Activated CD8-positive, alpha-beta T cell treated with anti-CD3 and anti-CD28 coated beads for 36 hours (primary cell): ENCODE measurements around the gene EXT2. TPM values are rescaled to one million over a fixed set of nuclear protein-coding genes. Genes with fewer than 3 reads are reported as not detected.

ENCODE experiments used
- ATAC-seq: fragments of 200-7000 bp; cut with Tn5 transposase; one replicate; pipeline ENCODE4 v1.10.0; 2021; ENCODE audit warnings: mild to moderate bottlenecking, moderate library complexity
- CTCF ChIA-PET: fragments of 350-600 bp; sonication (Branson Sonifier 250); formaldehyde crosslinking; loops from one replicate; lab custom pipeline; 2021; ENCODE audit warnings: antibody characterized with exemption; lab: Charles Lee
- POLR2A ChIA-PET: fragments of 350-600 bp; sonication (Branson Sonifier 250); formaldehyde crosslinking; loops from one replicate; lab custom pipeline; 2021; ENCODE audit warnings: antibody characterized with exemption; lab: Charles Lee
- DNase-seq: peaks from one replicate; pipeline ENCODE4 v3.0.0-alpha.2; 2020
- H3K27ac Mint-ChIP-seq: one replicate; pipeline ENCODE4 v1.8.0; 2021; ENCODE audit warnings: mild to moderate bottlenecking, mixed read lengths
- H3K27me3 Mint-ChIP-seq: one replicate; pipeline ENCODE4 v1.8.0; 2021; ENCODE audit warnings: mixed read lengths
- H3K36me3 Mint-ChIP-seq: one replicate; pipeline ENCODE4 v1.8.0; 2021; ENCODE audit warnings: low read depth, mixed read lengths
- H3K4me1 Mint-ChIP-seq: one replicate; pipeline ENCODE4 v1.8.0; 2021; ENCODE audit warnings: low read depth, mixed read lengths
- H3K4me3 Mint-ChIP-seq: one replicate; pipeline ENCODE4 v1.8.0; 2021; ENCODE audit warnings: mild to moderate bottlenecking, moderate library complexity, mixed read lengths
- H3K9me3 Mint-ChIP-seq: one replicate; pipeline ENCODE4 v1.8.0; 2021; ENCODE audit warnings: mixed read lengths
- intact Hi-C: fragments of 100-400 bp; cut with micrococcal nuclease; formaldehyde crosslinking; loops from one replicate; pipeline ENCODE4 v1.10.0; 2022
- total RNA-seq, 2 experiments: library from RNA; stranded (reverse); gene quantifications; one replicate each; pipeline ENCODE4 v1.2.3, GENCODE V29; 2021
- TF ChIP-seq, protein P1 (sequence below): fragments of 200-600 bp; IDR thresholded peaks from one replicate; pipeline ENCODE4 v1.8.0; 2022; ENCODE audit warnings: antibody characterized with exemption, mild to moderate bottlenecking

Gene EXT2
- total RNA-seq, 2 experiments from 2014 or later, result 20.0 to 20.2 TPM

- no peaks in the 10 kb centered on the region for H3K4me1 Mint-ChIP-seq
- ATAC-seq (no peak), DNase-seq (no peak)
- CTCF ChIA-PET, result no interaction called here
- H3K4me3 Mint-ChIP-seq, result no peak overlapping the region
- no peaks in the 10 kb centered on the region for H3K27me3 Mint-ChIP-seq
- TF ChIP-seq, protein P1, sequence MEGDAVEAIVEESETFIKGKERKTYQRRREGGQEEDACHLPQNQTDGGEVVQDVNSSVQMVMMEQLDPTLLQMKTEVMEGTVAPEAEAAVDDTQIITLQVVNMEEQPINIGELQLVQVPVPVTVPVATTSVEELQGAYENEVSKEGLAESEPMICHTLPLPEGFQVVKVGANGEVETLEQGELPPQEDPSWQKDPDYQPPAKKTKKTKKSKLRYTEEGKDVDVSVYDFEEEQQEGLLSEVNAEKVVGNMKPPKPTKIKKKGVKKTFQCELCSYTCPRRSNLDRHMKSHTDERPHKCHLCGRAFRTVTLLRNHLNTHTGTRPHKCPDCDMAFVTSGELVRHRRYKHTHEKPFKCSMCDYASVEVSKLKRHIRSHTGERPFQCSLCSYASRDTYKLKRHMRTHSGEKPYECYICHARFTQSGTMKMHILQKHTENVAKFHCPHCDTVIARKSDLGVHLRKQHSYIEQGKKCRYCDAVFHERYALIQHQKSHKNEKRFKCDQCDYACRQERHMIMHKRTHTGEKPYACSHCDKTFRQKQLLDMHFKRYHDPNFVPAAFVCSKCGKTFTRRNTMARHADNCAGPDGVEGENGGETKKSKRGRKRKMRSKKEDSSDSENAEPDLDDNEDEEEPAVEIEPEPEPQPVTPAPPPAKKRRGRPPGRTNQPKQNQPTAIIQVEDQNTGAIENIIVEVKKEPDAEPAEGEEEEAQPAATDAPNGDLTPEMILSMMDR, result no peak
- peaks cover 2% of the 10 kb centered on the region for H3K9me3 Mint-ChIP-seq
- POLR2A ChIA-PET, result no interaction called here
- intact Hi-C loops, result no loop called here
- H3K27ac Mint-ChIP-seq, result no peak overlapping the region
- H3K36me3 Mint-ChIP-seq, result peaks cover 19% of the 10 kb centered on the region
These were observed 122.0 kb downstream of the EXT2 start for GRCh38 chr11:44217432-44217831.

DNA sequence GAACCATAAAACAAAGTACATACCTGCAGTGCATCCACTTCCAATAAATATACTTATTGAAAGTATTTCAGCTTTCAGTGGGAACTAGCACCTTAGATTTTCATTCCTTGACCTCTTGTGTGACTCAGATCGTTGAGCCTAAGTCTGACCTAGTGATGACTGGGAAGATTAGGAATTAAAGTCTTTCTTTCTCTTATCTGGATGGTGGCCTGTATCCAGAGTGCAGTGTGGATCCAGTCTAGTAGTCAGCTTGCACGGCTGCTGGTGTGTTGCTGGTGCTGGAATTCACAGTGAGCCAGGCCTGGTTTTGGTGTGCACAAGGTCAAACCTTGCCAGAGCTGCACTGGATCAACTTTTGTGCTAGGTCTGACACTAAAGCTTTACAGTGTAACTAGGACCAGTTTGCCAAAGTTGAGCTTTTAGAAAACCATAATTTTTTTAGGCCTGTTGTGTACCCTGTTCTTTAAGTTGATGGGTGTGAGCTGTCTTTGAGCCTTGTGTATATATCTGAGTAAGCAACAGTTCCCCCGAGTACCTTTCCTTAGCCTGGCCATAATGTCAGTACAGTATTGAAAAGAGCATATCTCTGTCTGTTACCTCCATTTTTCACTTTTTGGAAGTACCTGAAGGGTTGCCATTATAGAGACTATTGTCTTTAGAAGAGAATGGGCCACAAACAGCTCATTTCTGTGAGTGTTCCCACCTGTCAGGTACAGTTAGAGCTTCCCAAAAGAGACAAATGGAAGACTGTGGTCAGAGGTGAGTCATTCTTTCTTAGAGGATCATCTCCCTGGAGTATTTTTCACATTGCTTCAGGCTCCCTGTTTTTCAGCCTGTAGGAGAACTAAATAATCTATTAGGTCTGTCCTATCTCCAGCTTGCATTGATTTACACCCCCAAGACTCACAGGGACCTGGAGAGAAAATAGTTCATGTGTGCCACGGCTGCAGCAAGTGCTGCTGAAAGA lies 124.6 kb downstream of the EXT2 start:
- intact Hi-C loops, result no loop called here
- Mint-ChIP-seq H3K4me1 (no peaks in the 10 kb centered on the region), H3K27ac (no peak overlapping the region), H3K27me3 (no peaks in the 10 kb centered on the region), H3K4me3 (no peak overlapping the region), H3K36me3 (peaks cover 11% of the 10 kb centered on the region), H3K9me3 (no peaks in the 10 kb centered on the region)
- ATAC-seq (no peak), DNase-seq (no peak)
- POLR2A ChIA-PET, result no interaction called here
- TF ChIP-seq, protein P1, result no peak
- CTCF ChIA-PET, result no interaction called here

DNA sequence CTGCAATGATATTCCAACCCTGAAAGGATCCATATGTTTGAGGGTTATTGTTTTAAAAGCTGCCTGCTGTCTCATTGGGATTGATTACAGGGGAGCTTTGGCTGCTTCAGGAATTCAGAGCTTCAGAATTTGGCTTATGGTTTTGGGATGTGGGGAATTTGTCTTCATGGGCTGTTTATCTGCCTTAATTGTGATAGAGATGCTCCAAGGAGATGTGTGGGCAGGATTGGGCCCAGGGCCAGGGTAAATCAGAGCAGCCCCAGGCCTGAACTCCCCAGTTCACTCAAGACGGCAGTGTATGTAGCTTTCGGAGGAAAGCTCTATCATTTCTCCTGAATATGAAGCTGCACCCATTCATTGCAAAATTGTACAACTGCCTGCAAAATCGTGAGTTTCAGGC lies 126.0 kb downstream of the EXT2 start:
- TF ChIP-seq, protein P1, result no peak
- H3K27me3 Mint-ChIP-seq, result no peaks in the 10 kb centered on the region
- intact Hi-C loops, result no loop called here
- CTCF ChIA-PET, result no interaction called here
- H3K9me3 Mint-ChIP-seq, result no peaks in the 10 kb centered on the region
- no peak overlapping the region for H3K4me3 Mint-ChIP-seq
- ATAC-seq (no peak), DNase-seq (no peak)
- peaks cover 4% of the 10 kb centered on the region for H3K4me1 Mint-ChIP-seq
- peaks cover 10% of the 10 kb centered on the region for H3K36me3 Mint-ChIP-seq
- POLR2A ChIA-PET, result no interaction called here
- H3K27ac Mint-ChIP-seq, result no peak overlapping the region

DNA sequence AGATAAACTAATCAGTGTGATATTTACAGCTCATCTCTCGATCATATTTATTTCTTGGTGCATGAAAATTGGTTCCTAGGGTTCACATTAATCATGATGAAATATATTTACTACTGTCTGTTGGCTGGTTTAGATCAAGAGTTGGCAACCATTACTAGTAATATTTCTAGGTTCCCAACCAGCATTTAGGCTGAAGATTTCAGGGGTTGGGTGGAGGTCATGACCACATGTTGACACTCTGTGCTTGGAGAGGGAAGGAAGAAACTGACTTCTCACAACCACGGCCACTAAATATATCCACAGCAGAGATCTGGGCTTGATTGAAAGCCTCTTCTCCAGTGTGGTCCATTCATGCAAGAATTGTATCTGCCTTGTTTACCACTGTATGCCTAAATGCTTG lies 126.5 kb downstream of the EXT2 start:
- CTCF ChIA-PET, result no interaction called here
- Mint-ChIP-seq H3K4me3 (no peak overlapping the region), H3K9me3 (no peaks in the 10 kb centered on the region), H3K27me3 (no peaks in the 10 kb centered on the region), H3K36me3 (peaks cover 9% of the 10 kb centered on the region), H3K27ac (no peak overlapping the region), H3K4me1 (peaks cover 8% of the 10 kb centered on the region)
- intact Hi-C loops, result no loop called here
- ATAC-seq (no peak), DNase-seq (no peak)
- POLR2A ChIA-PET, result no interaction called here
- TF ChIP-seq, protein P1, result no peak

GRCh38 chr11:44223238-44223637 lies 127.8 kb downstream of the EXT2 start:
- ChIA-PET POLR2A (no interaction called here), CTCF (no interaction called here)
- DNase-seq (no peak), ATAC-seq (no peak)
- H3K4me1 Mint-ChIP-seq, result peaks cover 11% of the 10 kb centered on the region
- TF ChIP-seq, protein P1, result no peak
- no peak overlapping the region for H3K27ac Mint-ChIP-seq
- intact Hi-C loops, result no loop called here
- no peaks in the 10 kb centered on the region for H3K9me3 Mint-ChIP-seq
- H3K4me3 Mint-ChIP-seq, result no peak overlapping the region
- no peaks in the 10 kb centered on the region for H3K27me3 Mint-ChIP-seq
- H3K36me3 Mint-ChIP-seq, result peaks cover 7% of the 10 kb centered on the region
